Activated naive CD4-positive, alpha-beta T cell treated with anti-CD3 and anti-CD28 coated beads for 36 hours (primary cell): ENCODE data around the gene CEP112. TPM values are rescaled to one million over a fixed set of nuclear protein-coding genes. Genes with fewer than 3 reads are reported as not detected.

Experiments
- CTCF ChIA-PET: fragments of 350-600 bp; sonication (Branson Sonifier 250); formaldehyde crosslinking; loops from one replicate; lab custom pipeline; 2021; ENCODE audit warnings: antibody characterized with exemption; lab: Charles Lee
- DNase-seq: peaks from one replicate; pipeline ENCODE4 v3.0.0-alpha.2; 2020
- H3K27ac Mint-ChIP-seq: one replicate; pipeline ENCODE4 v1.8.0; 2021; ENCODE audit warnings: mild to moderate bottlenecking, mixed read lengths
- H3K27me3 Mint-ChIP-seq: one replicate; pipeline ENCODE4 v1.8.0; 2021; ENCODE audit warnings: low read depth, mixed read lengths
- H3K36me3 Mint-ChIP-seq: one replicate; pipeline ENCODE4 v1.8.0; 2021; ENCODE audit warnings: low read depth, mixed read lengths
- H3K4me1 Mint-ChIP-seq: one replicate; pipeline ENCODE4 v1.8.0; 2021; ENCODE audit warnings: low read depth, mixed read lengths
- H3K4me3 Mint-ChIP-seq: one replicate; pipeline ENCODE4 v1.8.0; 2021; ENCODE audit warnings: mild to moderate bottlenecking, moderate library complexity, mixed read lengths
- H3K9me3 Mint-ChIP-seq: one replicate; pipeline ENCODE4 v1.8.0; 2021; ENCODE audit warnings: mixed read lengths
- intact Hi-C: fragments of 100-400 bp; cut with micrococcal nuclease; formaldehyde crosslinking; loops from one replicate; pipeline ENCODE4 v1.15.1; 2023
- total RNA-seq, 2 experiments: library from RNA; stranded (reverse); gene quantifications; one replicate each; pipeline ENCODE4 v1.2.3, GENCODE V29; 2021

CEP112 gene
- total RNA-seq, 2 experiments from 2014 or later, result 0.49 to 0.95 TPM

DNA sequence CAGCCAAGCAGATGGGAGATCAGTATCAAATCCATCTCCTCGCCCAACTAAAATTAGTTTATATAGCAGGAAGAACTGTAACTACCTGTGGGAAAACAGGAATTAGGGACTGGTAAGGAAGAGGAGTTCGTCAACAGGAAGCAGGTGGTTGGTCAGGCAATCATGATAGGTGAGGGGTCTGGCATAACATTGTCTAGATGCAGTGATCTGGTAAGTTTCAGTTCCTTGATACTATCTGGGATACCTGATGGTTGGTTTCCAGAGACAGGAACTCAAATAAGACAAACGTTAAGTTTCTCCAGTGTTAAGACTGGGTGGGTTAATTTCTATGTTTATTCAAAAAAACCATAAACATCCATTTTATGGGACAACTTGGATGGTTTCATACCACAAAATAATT lies 53.8 kb downstream of the CEP112 start:
- CTCF ChIA-PET, result no interaction called here
- Mint-ChIP-seq H3K4me1 (no peaks in the 10 kb centered on the region), H3K27me3 (no peaks in the 10 kb centered on the region), H3K27ac (no peak overlapping the region), H3K9me3 (peaks cover 5% of the 10 kb centered on the region), H3K36me3 (no peaks in the 10 kb centered on the region), H3K4me3 (no peak overlapping the region)
- no peak for DNase-seq
- intact Hi-C loops, result no loop called here

DNA sequence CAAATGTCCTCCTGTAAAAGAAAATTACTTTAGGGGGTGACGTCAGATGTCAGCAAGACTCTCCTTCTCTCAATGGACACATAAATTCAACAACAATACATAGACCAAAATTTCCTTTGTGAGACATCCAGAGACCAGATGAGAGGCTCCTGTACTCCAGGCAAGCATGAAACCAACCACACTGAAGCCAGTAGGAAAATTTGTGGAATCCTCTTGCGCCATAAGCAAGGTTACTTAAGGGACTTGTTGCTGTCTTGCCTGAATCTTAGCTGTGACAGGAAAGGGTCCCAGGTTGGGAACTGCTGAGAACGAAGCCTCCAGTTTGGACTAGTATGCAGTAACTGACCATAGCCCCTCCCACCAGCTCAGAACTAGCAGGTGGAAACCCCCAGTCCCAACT lies 56.0 kb downstream of the CEP112 start:
- no peaks in the 10 kb centered on the region for H3K27me3 Mint-ChIP-seq
- no peak for DNase-seq
- no peaks in the 10 kb centered on the region for H3K36me3 Mint-ChIP-seq
- H3K4me3 Mint-ChIP-seq, result no peak overlapping the region
- CTCF ChIA-PET, result no interaction called here
- no peaks in the 10 kb centered on the region for H3K4me1 Mint-ChIP-seq
- no peak overlapping the region for H3K27ac Mint-ChIP-seq
- intact Hi-C loops, result no loop called here
- peaks cover 5% of the 10 kb centered on the region for H3K9me3 Mint-ChIP-seq

DNA sequence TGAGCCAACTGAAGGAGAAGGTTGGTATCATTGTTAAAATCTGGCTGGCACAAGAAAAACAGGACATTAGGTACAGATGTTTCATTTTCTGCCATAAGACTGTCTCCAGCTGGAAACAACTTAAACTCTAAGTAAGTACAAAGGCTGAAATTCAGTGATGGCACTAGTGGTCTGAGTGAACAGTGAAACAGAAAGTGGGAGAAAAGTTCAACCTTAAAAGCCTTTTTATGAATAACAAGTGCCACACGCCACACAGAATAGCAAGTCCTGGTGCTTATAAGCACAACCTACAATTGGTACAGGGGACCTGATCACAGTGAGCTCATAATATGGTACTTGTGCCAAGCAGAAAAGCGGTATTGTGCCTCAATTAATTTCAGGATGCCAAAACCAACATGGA lies 56.7 kb downstream of the CEP112 start:
- no peaks in the 10 kb centered on the region for H3K36me3 Mint-ChIP-seq
- CTCF ChIA-PET, result no interaction called here
- no peaks in the 10 kb centered on the region for H3K27me3 Mint-ChIP-seq
- no peak for DNase-seq
- intact Hi-C loops, result no loop called here
- H3K9me3 Mint-ChIP-seq, result peaks cover 5% of the 10 kb centered on the region
- H3K4me1 Mint-ChIP-seq, result no peaks in the 10 kb centered on the region
- no peak overlapping the region for H3K4me3 Mint-ChIP-seq
- no peak overlapping the region for H3K27ac Mint-ChIP-seq

DNA sequence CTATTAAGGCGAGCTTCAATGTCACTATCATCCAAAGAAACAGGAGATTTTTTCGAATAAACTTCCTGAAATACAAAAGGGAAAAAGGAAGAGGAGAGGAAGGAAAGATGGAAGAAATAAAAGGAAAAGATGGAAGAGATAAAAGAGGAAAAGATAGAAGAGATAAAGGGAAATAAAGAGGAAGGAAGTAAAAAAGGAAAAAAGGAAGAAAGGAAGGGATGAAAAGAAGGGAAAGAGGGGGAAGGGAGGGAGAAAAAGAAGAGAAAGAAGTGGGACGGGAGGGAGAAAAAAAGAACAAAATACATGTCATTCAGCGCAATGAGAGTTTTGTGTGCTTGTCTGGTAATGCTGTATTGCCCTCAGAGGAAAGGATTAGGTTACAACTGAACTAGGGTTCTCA lies 62.2 kb downstream of the CEP112 start:
- Mint-ChIP-seq H3K27me3 (peaks cover 2% of the 10 kb centered on the region), H3K36me3 (no peaks in the 10 kb centered on the region), H3K9me3 (no peaks in the 10 kb centered on the region), H3K4me1 (no peaks in the 10 kb centered on the region), H3K4me3 (no peak overlapping the region), H3K27ac (no peak overlapping the region)
- CTCF ChIA-PET, result no interaction called here
- DNase-seq, result no peak
- intact Hi-C loops, result no loop called here

DNA sequence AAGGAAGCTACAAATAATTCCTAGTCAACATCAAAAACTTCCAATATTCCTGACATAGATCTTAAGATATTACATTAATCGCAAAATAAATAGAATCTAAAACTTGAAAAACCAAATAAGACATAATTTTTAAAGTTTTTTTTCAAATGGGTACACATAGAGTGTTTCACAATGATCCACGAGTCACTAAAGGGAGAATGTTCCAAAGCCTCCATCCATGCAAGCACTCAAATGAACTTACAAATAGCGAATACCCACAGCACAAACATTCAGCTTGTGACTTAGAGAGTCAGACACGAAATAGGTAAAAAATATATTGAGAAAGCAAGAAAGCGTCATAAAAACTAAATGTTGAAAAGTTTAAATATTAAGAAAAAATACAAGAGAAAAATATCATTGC lies 65.7 kb downstream of the CEP112 start:
- Mint-ChIP-seq H3K4me3 (no peak overlapping the region), H3K27ac (no peak overlapping the region), H3K9me3 (no peaks in the 10 kb centered on the region), H3K27me3 (peaks cover 5% of the 10 kb centered on the region), H3K36me3 (no peaks in the 10 kb centered on the region), H3K4me1 (no peaks in the 10 kb centered on the region)
- intact Hi-C loops, result no loop called here
- DNase-seq, result no peak
- CTCF ChIA-PET, result no interaction called here

DNA sequence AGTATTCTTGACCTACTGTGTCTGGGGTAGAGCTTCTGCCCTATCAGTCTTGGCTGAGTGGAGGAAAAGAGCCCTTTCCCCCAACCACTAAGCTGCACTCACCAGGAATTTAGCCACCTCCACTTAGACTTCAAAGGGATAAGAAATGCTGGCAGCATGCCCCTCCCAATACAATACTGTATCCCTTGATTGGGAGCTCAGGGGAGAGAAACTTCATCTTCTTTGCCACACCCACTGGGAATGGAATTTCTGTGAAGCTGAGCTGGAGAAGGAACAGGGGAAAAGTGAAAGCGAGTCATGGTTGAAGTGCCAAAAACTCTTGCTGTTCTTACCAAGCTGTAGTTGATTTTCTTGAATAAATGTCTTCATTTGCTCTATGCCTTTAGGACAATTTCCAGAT lies 68.8 kb downstream of the CEP112 start:
- Mint-ChIP-seq H3K4me3 (no peak overlapping the region), H3K36me3 (no peaks in the 10 kb centered on the region), H3K27me3 (peaks cover 5% of the 10 kb centered on the region), H3K9me3 (no peaks in the 10 kb centered on the region), H3K27ac (no peak overlapping the region), H3K4me1 (no peaks in the 10 kb centered on the region)
- intact Hi-C loops, result no loop called here
- CTCF ChIA-PET, result no interaction called here
- no peak for DNase-seq

DNA sequence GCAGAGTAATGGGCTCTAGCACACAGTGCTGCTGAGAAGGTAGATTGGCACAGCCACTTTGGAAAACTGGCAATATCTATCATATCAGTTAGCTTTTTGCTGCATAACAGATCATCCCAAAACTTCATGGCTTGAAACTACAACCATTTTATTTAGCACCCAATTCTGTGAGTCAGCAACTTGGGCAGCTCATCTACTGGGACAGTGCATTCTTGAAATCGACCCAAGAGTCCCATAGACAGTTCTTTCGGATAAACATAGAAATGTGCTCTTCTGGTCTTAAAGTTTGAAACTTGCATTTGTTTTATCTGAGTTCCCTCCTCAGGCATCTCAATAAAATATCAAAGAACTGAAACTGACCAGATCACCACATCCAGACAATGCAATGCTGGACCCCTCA lies 76.7 kb downstream of the CEP112 start:
- Mint-ChIP-seq H3K4me1 (no peaks in the 10 kb centered on the region), H3K27ac (no peak overlapping the region), H3K4me3 (no peak overlapping the region), H3K27me3 (no peaks in the 10 kb centered on the region), H3K36me3 (no peaks in the 10 kb centered on the region), H3K9me3 (peaks cover 4% of the 10 kb centered on the region)
- no peak for DNase-seq
- intact Hi-C loops, result no loop called here
- CTCF ChIA-PET, result interaction anchor here (0.6 kb wide), 1 partner anchor 322 kb away, joined by 3 read pairs; no protein-coding TSS in a partner anchor

DNA sequence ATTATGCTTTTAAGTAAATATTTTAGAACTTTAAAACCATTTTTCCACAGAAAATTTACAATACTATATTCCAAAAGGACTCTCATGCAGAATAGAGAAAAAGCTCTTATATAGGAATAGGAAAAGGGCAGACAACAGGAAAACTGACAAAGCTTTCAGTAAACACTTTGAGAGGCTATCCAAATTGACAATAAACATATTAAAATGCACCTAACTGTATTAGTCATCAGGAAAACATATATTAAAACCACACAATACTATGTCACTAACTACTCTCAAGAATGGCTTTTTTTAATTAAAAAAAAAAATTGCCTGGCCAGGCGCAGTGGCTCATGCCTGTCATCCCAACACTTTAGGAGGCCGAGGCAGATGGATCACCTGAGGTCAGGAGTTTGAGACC lies 77.3 kb downstream of the CEP112 start:
- Mint-ChIP-seq H3K27me3 (no peaks in the 10 kb centered on the region), H3K27ac (no peak overlapping the region), H3K4me3 (no peak overlapping the region), H3K4me1 (no peaks in the 10 kb centered on the region), H3K36me3 (no peaks in the 10 kb centered on the region), H3K9me3 (peaks cover 4% of the 10 kb centered on the region)
- intact Hi-C loops, result no loop called here
- no peak for DNase-seq
- CTCF ChIA-PET, result no interaction called here

DNA sequence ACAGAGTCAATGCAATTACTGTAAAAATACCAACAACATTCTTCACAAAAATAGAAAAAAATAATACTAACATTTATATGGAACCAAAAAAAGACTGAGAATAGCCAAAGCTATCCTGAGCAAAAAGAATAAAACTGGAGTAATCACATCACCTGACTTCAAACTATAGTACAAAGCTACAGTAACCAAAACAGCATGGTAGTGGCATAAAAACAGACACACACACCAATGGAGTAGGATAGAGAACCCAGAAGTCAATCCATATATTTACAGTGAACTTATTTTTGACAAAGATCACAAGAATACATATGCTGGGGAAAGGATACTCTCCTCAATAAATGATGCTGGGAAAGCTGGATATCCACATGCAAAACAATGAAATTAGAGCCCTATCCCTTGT lies 84.2 kb downstream of the CEP112 start:
- H3K4me1 Mint-ChIP-seq, result no peaks in the 10 kb centered on the region
- peaks cover 2% of the 10 kb centered on the region for H3K9me3 Mint-ChIP-seq
- peaks cover 2% of the 10 kb centered on the region for H3K27me3 Mint-ChIP-seq
- intact Hi-C loops, result no loop called here
- no peak for DNase-seq
- CTCF ChIA-PET, result no interaction called here
- H3K27ac Mint-ChIP-seq, result no peak overlapping the region
- no peaks in the 10 kb centered on the region for H3K36me3 Mint-ChIP-seq
- no peak overlapping the region for H3K4me3 Mint-ChIP-seq

DNA sequence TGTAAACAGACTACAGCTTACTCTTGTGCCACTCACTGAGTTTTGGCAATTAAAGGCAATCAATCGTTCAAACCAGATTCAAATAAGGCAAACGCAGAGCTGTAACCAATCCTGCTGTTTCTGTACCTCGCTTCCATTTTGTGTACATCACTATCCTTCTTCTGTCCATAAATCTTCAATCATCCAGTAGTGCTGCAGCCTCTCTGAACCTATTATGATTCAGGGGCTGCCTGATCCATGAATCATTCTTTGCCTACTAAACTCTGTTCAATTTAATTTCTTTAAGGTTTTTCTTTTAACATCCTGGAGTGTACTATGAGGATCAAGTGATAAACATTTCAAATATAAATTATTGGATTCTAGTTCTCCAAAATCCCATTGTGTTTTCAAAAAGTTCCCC lies 93.9 kb downstream of the CEP112 start:
- Mint-ChIP-seq H3K4me3 (no peak overlapping the region), H3K9me3 (peaks cover 3% of the 10 kb centered on the region), H3K27me3 (no peaks in the 10 kb centered on the region), H3K27ac (no peak overlapping the region), H3K4me1 (no peaks in the 10 kb centered on the region), H3K36me3 (no peaks in the 10 kb centered on the region)
- DNase-seq, result no peak
- intact Hi-C loops, result no loop called here
- CTCF ChIA-PET, result no interaction called here

DNA sequence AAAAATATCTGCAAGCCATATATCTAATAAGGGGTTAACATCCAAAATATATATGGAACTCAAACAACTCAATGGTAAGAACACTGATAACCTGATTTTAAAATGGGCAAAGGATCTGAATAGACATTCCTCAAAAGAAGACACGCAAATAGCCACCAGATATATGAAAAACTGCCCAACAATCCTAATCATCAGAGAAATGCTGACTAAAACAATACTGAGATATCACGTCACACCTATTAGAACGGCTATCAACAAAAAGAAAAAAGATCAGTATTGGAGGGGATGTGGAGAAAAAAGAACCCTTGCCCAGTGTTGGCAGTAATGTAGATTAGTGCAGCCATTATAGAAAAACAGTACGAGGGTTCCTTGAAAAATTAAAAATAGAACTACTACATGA lies 97.2 kb downstream of the CEP112 start:
- CTCF ChIA-PET, result no interaction called here
- Mint-ChIP-seq H3K27ac (no peak overlapping the region), H3K4me3 (no peak overlapping the region), H3K27me3 (no peaks in the 10 kb centered on the region), H3K36me3 (no peaks in the 10 kb centered on the region), H3K9me3 (peaks cover 2% of the 10 kb centered on the region), H3K4me1 (no peaks in the 10 kb centered on the region)
- intact Hi-C loops, result no loop called here
- no peak for DNase-seq

DNA sequence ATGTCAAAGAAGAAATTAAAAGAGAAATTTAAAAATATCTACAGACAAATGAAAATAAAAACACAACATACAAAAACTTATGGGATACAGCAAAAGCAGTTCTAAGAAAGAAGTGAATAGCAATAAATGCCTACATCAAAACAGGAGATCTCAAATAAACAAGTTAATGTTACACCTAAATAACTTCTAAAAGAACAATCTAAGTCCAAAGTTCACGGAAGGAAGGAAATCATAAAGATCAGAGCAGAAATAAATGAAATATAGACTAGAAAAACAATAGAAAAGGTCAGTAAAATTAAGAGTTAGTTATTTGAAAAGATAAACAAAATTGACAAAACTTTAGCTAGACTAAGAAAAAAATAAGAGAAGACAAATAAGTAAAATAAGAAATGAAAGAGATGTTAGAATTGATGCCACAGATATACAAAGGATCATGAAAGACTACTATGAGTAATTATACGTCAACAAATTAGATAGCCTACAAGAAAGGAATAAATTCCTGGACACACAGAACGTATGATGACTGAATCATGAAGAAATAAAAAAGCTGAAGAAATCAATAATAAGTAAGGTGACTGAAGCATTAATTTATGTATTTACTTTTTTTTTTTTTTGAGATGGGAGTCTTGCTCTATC lies 100.4 kb downstream of the CEP112 start:
- no peaks in the 10 kb centered on the region for H3K4me1 Mint-ChIP-seq
- no peak overlapping the region for H3K27ac Mint-ChIP-seq
- intact Hi-C loops, result no loop called here
- no peaks in the 10 kb centered on the region for H3K27me3 Mint-ChIP-seq
- peaks cover 11% of the 10 kb centered on the region for H3K9me3 Mint-ChIP-seq
- DNase-seq, result no peak
- CTCF ChIA-PET, result no interaction called here
- H3K36me3 Mint-ChIP-seq, result no peaks in the 10 kb centered on the region
- no peak overlapping the region for H3K4me3 Mint-ChIP-seq

DNA sequence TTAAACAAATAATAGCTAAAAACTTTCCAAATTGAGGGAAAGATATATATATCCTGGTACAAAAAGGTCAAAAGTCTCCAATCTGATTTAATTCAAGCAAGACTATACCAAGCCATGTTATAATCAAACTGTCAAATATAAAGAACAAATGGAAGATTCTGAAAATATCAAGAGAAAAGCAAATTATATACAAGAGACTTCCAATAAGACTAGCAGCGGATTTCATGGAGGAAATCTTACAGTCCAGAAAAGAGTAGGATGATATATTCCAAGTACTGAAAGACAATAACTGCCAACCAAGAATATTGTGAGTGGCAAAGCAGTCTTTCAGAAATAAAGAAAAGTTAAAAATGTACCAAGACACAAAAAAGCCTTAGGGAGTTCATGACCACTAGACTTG lies 102.2 kb downstream of the CEP112 start:
- Mint-ChIP-seq H3K4me1 (no peaks in the 10 kb centered on the region), H3K9me3 (peaks cover 11% of the 10 kb centered on the region), H3K36me3 (no peaks in the 10 kb centered on the region), H3K27me3 (no peaks in the 10 kb centered on the region), H3K27ac (no peak overlapping the region), H3K4me3 (no peak overlapping the region)
- intact Hi-C loops, result no loop called here
- DNase-seq, result no peak
- CTCF ChIA-PET, result interaction anchor here (0.6 kb wide), 1 partner anchor 75 kb away, joined by 4 read pairs; no protein-coding TSS in a partner anchor
